ENCODE data around the gene RPL36AL.
"Not testable (repeated sequence)": the region's sequence is repeated elsewhere in the genome, so short reads cannot be mapped to it uniquely, and the experiment has no call there.

Gene RPL36AL

DNA sequence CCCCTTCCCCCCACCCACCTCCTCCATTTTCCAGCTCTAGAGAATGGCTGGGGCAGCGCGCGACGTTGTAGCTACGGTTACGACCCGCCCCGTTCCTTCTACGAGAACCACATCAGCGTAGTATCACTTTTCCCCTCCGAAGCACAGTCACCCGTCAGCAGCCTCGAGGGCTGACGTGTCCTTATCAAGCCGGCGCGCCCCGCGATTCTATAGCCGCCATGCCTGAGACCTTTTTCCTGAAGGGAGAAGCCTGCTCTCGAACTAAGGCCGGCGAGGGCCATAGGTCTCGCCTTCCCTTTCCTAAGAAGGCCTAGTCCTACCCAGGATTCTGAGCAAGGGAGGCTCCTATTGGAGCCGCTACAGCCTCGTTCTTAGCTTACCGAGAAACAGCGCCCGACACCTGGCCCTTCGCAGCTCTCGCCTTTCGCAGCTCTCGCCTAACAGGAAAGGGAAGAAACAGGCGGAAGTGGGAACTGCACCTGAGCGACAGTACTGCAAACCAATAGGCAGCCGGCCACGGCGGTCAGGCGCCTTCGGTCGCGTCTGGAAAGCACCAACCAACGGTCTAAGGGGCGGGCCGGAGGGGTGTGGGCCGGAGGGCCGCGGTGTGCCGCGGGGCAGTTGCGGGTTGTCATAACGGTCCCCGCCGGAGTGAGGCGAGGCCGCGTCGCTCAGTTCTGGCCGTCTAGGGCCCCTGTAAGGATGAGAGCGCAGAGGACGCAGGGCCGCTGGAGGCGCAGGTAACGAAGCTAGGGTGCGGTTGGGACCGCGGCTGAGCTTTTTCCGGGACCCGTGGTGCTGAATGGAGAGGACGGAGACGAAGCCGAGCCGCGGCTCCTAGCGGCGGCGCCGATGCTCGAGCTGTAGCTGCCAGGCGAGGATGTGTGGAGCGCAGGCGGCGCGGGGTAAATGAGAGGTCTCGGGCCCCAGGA, at the start of gene RPL36AL, which contains the start of gene MGAT2:
Gene RPL36AL (minus strand): TSS at position 445 of the 932 bp plus-strand sequence. CDS start 1,522 bp downstream, outside the sequence.
Gene MGAT2 (plus strand): TSS at position 618 of the 932 bp plus-strand sequence. CDS start 470 bp downstream, outside the sequence.
- peak; percentile 94 to 96 for DNase-seq

DNA sequence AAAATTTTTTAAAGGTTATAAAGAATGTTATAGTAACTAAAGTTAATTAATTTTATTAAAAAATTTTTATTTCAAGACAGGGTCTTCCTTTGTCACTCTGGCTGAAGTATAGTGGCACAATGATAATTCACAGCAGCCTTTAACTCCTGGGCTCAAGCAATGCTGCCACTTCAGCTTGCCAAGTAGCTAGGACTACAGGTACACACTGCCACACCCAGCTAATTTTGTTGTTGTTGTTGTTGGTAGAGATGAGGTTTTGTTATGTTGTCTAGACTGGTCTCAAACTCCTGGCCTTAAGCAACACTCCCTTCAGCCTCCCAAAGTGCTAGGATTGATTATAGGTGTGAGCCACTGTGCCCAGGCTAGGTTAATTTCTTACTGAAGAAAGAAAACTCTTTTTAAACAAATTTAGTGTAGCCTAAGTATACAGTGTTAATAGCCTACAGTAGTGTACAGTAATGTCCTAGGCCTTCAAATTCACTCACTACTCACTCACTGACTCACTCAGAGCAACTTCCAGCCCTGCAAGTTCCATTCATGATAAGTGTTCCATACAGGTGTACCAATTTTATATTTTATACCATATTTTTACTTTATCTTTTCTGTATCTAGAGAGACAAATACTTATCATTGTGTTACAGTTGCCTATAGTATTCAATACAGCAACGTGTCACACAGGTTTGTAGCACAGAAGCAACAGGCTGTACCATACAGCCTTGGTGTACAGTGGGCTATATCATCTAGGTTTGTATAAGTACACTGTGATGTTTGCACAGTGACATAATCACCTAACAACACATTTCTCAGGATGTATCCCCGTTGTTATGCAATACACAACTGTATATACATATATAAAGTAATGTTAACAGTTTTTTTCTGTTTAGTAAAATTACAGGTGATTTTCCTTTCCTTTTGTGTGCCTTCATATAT, 39.4 kb upstream of the RPL36AL start:
- no peak for DNase-seq

DNA sequence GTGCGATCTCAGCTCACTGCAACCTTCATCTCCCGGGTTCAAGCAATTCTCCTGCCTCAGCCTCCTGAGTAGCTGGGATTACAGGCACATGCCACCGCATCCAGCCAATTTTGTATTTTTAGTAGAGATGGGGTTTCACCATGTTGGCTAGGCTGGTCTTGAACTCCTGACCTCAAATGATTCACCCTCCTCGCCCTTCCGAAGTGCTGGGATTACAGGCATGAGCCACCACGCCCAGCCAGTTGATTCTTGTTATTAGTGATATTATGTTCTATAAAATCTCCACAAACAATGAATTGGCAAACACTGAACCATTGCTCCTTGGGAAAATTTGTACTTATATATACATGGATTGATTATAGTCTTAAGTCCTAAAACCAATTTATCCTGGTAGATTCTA, 37.1 kb upstream of the RPL36AL start:
- not testable (repeated sequence) for DNase-seq

DNA sequence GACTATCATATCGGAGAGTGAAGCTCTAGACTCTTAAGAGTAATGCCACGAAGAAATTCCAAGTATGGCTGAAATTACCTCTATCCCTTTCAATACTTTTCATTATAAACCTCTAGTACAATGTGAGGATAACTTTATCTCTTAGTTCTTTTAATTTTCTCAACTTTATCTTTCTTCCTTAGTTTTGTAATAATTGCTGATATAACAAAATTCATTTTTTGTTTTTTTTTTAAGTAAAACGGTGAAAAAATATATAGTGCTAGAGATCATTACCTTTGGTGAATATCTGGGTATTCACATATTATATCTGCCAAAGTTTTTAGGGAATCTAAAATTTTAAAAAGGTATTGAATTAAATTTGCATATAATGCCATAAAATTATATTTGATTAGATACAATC, 34.1 kb upstream of the RPL36AL start:
- DNase-seq, result no peak

DNA sequence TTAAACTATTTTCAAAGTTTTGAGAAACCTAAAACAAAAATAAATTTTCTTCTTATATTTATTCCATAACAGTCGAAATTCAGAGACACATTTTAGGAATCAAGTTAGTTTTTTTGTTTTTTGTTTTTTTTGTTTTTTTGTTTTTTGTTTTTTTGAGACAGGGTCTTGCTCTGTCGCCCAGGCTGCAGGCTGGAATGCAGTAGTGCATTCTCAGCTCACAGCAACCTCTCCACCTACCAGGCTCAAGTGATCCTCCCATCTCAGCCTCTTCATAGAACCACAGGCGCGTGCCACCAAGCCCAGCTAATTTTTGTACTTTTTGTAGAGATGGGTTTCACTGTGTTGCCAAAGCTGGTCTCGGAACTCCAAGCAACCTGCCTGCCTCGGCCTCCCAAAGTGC, 33.1 kb upstream of the RPL36AL start:
- no peak for DNase-seq

DNA sequence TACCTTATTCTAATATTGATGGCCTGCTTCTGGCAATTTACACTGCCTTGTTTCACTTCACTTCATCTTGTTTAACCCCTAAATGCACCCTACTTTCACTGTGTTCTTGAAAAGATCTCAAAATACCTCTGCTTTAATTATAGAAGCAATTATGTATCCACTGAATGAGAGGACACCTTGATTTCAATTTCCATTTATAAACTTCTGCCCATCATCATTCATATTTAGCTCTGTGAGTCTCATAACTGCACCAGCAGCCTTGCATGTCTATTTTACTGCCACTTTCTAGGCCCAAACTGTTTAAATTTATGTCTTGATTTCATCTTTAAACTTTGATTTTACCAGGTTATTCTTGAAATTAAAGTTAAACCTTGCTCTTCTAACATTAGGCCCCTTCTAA, 21.7 kb upstream of the RPL36AL start:
- DNase-seq, result no peak

DNA sequence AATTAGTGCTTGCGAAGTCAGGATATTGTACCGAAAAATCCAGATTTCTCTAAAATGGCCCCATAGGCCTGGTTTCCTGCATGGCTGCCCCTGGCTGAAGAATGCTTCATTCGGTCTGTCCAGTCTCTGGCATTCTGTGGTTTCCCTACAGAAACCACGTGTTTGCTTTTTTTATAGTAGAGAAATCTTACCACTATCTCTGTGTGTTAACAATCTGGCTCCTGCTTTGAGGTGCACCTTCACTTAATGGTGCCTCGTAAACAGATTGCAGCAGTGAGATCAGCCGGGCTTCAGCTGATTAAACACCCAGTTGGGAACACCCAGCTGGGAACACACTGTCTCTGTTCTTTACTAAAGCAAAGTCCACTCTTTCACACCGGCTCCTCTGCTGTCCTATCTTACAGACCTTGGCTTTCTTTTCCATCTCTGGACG, 21.3 kb upstream of the RPL36AL start:
- DNase-seq, result no peak

DNA sequence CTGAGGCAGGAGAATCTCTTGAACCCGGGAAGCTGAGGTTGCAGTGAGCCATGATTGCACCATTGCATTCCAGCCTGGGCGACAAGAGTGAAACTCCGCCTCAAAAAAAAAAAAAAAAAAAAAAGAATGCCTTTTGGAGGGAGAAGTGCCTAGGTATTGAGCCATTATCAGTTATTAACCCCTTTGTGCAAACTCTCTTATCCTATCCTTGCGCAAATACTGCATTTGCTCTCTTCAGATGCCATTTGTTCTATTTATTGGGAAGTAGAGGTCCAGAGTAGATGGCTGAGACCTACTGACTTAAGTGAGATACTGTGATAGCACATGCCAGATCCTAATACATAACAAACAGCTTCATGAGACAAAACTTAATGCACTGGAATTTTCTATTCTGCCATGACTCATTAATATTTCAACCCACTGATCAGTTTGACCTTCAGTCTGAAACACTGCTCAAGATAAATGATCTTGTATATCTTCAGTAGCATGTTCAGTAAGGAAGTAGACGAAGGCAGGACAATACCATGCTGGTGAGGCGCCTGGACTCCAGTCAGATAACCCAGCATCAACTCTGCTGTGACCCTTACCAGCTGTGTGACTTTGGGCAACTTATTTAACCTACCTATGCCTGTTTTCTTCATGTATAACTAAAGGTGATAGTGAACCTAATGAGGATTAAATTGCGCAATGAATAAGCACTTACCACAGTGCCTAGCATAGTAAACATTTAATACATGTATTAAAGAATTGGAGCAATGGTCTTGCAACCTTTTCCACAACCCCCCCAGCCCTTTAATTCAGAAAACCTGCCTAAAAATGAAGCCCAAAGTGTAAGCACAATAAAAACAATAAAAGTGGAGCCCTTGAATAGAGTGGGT, 20.4 kb upstream of the RPL36AL start:
- no peak for DNase-seq

DNA sequence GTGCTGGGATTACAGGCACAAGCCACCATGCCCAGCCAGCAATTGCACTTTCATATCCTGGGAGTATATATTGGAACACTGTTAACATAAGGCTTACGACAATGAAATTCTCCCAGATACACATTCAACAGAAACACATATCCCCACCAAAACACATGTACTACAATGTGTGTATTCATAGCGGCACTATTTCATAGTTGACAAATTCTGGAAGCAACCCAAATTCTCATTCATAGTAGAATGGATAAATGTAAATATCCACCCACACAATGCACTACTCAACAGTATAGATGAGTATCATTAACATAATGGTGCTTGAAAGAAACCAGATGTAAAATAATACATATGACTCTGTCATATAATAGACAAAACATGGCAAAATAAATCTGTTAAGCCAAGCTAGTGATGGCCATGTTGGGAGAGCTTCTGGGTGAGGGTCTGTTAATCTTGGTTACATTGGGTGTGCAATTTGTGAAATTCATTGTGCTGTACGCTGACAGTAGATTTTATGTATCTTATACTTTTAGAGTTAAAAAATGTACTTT, 17.2 kb upstream of the RPL36AL start:
- DNase-seq, result no peak

DNA sequence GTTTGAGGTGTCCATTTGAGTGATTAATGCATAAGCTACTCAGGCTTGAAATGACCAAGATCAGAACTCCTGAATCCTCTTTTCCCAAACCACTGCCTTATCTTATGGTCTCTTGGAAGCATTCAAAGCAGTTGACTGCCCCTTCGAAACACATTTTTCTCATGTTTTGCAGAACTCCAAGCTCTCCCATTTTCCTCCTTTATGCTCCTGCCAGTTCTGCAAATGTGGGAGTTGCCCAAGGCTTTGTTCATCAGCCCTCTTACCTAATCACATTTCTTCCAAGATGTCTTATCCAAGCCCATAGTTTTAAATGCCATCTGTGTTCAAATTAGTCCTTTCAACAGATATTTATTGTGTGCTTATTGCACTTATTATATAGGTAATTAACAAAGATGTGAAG, 16.4 kb upstream of the RPL36AL start:
- DNase-seq, result no peak

DNA sequence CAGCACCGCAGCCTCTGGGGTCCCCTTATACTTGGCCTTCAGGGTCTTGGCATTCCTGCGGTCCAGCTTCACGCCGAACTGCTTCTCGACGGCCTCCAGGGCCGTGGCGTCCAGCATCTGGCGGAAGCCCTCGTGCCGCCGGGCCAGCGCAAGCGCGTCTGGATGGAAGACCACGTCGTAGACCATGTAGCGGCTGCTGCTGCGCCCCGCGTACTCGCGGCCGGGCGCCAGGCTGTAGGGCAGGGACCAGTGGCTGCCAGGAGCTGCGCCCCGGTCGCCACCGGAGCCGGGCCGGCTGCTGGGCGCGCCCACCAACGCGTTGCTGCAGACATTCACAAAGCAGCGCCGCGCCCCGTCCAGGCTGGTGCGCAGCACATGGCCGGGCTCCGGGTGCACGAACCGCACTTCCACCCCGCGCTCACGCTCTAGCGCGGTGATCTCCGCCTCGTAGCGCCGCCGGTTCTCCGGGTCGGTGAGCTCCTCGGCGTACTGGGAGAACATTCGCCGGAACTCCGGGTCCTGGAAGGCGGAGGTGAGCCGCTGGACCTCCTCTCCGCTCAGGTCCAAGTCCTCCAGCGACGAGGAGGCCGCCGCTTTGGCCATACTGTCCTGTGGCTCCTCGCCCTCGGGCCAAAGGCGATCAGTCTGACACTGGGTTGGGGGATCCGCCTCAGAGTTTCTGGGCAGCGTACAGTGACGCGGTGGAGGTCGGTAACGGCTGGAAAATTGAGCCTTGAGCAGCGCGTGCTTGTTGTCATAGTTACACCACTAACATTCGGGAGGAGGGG, 14.3 kb upstream of the RPL36AL start, which contains the start of gene DNAAF2:
Gene DNAAF2 (minus strand): TSS at position 698 of the 788 bp plus-strand sequence. CDS start 95 bp downstream, at position 603.
- peak; percentile 32 to 74 for DNase-seq

DNA sequence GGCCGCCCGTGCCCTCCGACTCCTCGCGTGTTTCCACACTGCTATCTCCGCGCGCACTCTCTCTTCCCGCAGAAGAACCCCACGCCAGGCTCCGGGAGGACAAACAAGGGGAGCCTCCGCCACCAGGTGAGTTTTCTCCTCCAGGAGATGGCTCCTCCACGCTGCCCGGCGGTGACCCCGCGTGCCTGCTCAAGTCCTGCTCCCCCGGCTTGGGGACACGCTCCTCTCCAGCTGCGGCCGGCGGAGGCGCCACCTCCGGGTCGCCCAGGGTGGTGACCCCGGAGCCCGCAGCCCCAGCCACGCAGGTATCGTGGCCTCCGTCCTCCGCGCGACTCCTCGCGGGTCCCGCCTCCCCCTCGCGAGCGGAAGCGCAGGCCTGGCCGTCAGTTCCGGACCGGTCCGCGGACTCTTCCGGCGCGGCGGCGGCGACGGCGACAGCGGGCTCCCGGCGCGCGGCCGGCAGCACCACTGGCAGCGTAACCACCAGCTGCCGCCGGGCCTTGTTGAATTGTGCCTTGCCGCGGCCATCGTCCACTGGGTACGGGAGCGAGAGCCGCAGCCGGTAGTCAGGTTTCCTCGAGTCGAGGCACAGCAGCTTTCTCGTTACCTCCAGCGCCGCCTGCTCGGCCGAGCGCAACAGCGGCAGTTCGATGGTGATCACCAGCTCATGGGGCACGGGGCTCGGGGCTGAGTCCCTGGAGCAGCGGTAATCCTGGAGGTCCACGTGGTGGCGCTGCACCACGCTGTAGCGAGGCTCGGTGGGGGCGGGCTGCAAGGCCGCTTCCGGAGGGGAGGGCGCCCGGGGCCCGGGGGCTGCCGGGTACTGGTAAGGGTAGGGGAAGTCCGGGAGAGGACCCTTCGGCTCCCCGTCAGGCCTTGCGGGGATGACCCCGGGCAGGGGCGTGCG, 13.5 kb upstream of the RPL36AL start:
- peak; percentile 90 to 91 for DNase-seq

DNA sequence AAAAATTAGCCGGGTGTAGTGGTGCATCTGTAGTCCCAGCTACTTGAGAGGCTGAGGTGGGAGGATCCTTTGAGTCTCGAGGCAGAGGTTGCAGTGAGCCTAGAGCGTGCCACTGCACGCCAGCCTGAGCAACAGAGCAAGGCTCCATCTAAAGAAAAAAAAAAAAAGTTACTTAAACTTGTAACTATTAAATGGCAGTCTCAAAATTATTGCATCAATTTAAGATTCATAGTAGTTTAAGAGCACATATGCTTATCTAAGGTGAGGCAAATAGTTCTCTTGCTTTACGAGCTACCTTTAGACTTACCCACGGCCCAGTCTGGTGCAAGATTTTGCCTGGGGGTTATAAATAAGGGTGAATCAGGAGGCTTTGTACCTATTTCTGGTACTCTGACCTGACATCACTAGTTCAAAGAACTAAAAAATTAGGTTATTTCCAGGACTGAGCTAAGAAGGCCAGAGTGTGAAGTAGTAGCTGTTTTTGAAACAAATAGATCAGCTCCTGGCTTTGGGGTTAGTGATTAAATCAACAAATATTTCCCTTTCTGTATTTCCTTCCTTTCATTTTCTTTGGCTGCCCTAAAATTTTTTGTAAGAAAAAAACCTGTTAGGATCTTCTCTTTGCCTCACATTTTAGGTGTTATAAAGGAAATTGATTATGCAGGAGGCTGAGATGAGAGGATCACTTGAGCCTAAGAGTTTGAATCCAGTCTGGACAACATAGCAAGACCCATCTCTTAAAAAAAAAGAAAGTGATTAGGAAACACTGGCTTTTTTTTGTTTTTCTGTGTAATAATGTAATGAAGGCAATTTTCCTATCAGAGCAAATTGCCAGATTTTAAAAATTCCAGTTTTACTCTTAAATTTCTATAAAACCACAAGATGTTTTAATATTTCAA, 3.8 kb upstream of the RPL36AL start:
- DNase-seq, result no peak

DNA sequence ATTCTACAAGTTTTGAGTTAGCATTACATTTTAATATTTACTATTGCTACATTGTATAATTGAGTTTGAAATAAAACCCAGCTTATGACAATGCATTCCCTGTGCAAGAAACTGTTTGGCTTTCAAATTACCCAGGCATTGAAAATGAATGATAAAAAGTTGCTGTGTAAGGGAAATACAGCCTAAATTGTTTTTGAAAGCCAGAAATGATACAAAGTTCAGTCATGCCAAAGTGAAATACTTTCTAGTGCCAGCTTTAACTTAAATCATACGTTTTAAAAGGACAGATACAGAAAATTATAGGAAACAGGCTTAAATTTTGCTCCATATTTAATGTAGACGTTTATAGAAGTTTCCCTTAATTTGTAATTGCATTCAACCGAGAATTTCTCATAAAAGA, 3.0 kb upstream of the RPL36AL start:
- DNase-seq, result no peak

DNA sequence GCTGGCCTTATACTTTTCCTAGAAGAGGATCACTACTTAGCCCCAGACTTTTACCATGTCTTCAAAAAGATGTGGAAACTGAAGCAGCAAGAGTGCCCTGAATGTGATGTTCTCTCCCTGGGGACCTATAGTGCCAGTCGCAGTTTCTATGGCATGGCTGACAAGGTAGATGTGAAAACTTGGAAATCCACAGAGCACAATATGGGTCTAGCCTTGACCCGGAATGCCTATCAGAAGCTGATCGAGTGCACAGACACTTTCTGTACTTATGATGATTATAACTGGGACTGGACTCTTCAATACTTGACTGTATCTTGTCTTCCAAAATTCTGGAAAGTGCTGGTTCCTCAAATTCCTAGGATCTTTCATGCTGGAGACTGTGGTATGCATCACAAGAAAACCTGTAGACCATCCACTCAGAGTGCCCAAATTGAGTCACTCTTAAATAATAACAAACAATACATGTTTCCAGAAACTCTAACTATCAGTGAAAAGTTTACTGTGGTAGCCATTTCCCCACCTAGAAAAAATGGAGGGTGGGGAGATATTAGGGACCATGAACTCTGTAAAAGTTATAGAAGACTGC, 1.7 kb upstream of the RPL36AL start:
- no peak for DNase-seq

DNA sequence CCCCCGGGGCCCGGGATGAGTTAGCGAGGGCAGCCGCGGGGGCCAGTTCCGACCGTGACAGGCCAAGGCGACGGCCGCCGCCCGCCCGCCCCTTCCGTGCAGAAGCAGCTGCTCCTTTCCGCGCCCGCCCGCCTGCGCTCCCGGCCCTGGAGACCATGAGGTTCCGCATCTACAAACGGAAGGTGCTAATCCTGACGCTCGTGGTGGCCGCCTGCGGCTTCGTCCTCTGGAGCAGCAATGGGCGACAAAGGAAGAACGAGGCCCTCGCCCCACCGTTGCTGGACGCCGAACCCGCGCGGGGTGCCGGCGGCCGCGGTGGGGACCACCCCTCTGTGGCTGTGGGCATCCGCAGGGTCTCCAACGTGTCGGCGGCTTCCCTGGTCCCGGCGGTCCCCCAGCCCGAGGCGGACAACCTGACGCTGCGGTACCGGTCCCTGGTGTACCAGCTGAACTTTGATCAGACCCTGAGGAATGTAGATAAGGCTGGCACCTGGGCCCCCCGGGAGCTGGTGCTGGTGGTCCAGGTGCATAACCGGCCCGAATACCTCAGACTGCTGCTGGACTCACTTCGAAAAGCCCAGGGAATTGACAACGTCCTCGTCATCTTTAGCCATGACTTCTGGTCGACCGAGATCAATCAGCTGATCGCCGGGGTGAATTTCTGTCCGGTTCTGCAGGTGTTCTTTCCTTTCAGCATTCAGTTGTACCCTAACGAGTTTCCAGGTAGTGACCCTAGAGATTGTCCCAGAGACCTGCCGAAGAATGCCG, 872 bp upstream of the RPL36AL start:
- DNase-seq, result peak in 1 of 2 experiments; percentile 65

DNA sequence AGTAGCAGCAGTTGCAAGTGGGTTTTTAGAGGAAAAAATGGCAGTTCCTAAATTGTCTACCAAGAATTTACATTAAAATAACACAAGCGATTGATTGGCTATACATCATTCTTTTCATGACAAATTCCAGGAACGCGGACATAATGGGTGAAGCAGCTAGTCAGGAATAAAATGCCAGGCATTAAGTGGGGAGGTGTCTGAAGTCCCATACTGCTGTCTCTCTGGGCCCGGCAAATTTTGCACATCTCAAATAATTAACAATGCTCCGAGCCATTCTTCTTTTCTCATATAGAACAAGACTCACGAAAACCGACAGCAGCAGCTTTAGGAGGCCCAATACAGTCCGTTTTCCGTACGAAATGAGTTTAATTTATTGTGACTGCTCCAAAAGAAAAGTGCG, 696 bp downstream of the RPL36AL start:
- DNase-seq, result no peak

DNA sequence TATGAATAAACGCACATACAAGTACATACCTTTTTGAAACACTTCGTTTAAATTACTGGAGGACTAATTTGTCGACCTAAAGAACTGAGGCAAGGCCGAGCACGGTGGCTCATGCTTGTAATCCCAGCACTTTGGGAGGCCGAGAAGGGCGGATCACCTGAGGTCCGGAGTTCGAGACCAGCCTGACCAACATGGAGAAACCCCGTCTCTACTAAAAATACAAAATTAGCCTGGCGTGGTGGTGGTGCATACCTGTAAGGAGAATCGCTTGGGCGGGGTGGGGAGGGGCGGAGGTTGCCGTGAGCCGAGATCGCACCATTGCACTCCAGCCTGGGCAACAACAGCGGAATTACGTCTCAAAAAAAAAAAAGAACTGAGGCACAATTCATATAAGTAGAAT, 1.2 kb downstream of the RPL36AL start:
- DNase-seq, result not testable (repeated sequence)
